Stimulated activated naive CD8-positive, alpha-beta T cell treated with anti-CD3 and anti-CD28 coated beads, Interleukin-15, amount 100 ng/mL, for 72 hours (primary cell): Measurements from ENCODE around the gene ACTN1.
"Not testable (repeated sequence)": the region's sequence is repeated elsewhere in the genome, so short reads cannot be mapped to it uniquely, and the experiment has no call there.

ENCODE experiments used
- ATAC-seq: fragments of 150-1000 bp; cut with Tn5 transposase; 2 replicates; pipeline ENCODE4 v1.10.0; 2021; ENCODE audit warnings: mild to moderate bottlenecking, moderate library complexity
- DNase-seq, 2 donors: peaks; one replicate each; pipeline ENCODE4 v3.0.0; 2021 to 2022
- H3K27ac Mint-ChIP-seq, 2 donors: one replicate each; pipeline ENCODE4 v1.8.0; 2022; ENCODE audit warnings: mild to moderate bottlenecking in 2 of 2, mixed read lengths in 2 of 2, moderate library complexity in 2 of 2
- H3K27me3 Mint-ChIP-seq: one replicate; pipeline ENCODE4 v1.8.0; 2022; ENCODE audit warnings: mixed read lengths
- H3K4me1 Mint-ChIP-seq: one replicate; pipeline ENCODE4 v1.8.0; 2022; ENCODE audit warnings: mild to moderate bottlenecking, mixed read lengths
- H3K4me3 Mint-ChIP-seq, 2 donors: one replicate each; pipeline ENCODE4 v1.8.0; 2022; ENCODE audit warnings: mild to moderate bottlenecking in 2 of 2, mixed read lengths in 2 of 2, moderate library complexity in 1 of 2
- H3K9me3 Mint-ChIP-seq, 2 donors: one replicate each; pipeline ENCODE4 v1.8.0; 2022; ENCODE audit warnings: mixed read lengths in 2 of 2

The ACTN1 gene

GRCh38 chr14:68977718-68978171, 1.4 kb downstream of the ACTN1 start:
- ATAC-seq (peak; percentile 69), DNase-seq (peak; percentile 64 to 88)
- peaks cover 9 to 23% of the 10 kb centered on the region in 2 donors for H3K9me3 Mint-ChIP-seq
- peaks cover 55% of the 10 kb centered on the region for H3K4me1 Mint-ChIP-seq
- H3K27me3 Mint-ChIP-seq = no peaks in the 10 kb centered on the region
- peak overlapping the region; percentile 84 to 97 for H3K4me3 Mint-ChIP-seq
- H3K27ac Mint-ChIP-seq = peak overlapping the region; percentile 86 to 91

GRCh38 chr14:68977180-68977717, 1.9 kb downstream of the ACTN1 start:
- Mint-ChIP-seq H3K4me3 (peak overlapping the region; percentile 84 to 97), H3K27me3 (no peaks in the 10 kb centered on the region), H3K9me3 (peaks cover 9 to 23% of the 10 kb centered on the region in 2 donors), H3K4me1 (peaks cover 60% of the 10 kb centered on the region), H3K27ac (peak overlapping the region; percentile 56 to 79)
- ATAC-seq (peak; percentile 55), DNase-seq (peak; percentile 44 to 72)

- Mint-ChIP-seq H3K4me3 (peak overlapping the region; percentile 84 to 97), H3K27ac (peak overlapping the region; percentile 79 to 81)
Observed at GRCh38 chr14:68976160-68977067, 2.7 kb downstream of the ACTN1 start.

GRCh38 chr14:68975667-68976066, 3.4 kb downstream of the ACTN1 start:
- Mint-ChIP-seq H3K27me3 (no peaks in the 10 kb centered on the region), H3K27ac (no peak overlapping the region), H3K4me1 (peaks cover 66% of the 10 kb centered on the region), H3K4me3 (peak overlapping the region; percentile 84 to 97), H3K9me3 (peaks cover 9 to 23% of the 10 kb centered on the region in 2 donors)
- no peak for DNase-seq
- no peak for ATAC-seq

More at GRCh38 chr14:68976160-68977067, 2.7 kb downstream of the ACTN1 start:
- Mint-ChIP-seq H3K27me3 (no peaks in the 10 kb centered on the region), H3K4me1 (peaks cover 63% of the 10 kb centered on the region), H3K9me3 (peaks cover 9 to 23% of the 10 kb centered on the region in 2 donors)
- DNase-seq (no peak), ATAC-seq (no peak)

GRCh38 chr14:68974759-68975347, 4.2 kb downstream of the ACTN1 start:
- ATAC-seq (no peak), DNase-seq (no peak)
- Mint-ChIP-seq H3K4me1 (peaks cover 66% of the 10 kb centered on the region), H3K9me3 (peaks cover 9 to 23% of the 10 kb centered on the region in 2 donors), H3K4me3 (peak overlapping the region in 1 of 2 donors; percentile 19), H3K27me3 (no peaks in the 10 kb centered on the region), H3K27ac (peak overlapping the region; percentile 5 to 82)

GRCh38 chr14:68973639-68974038, 5.5 kb downstream of the ACTN1 start:
- DNase-seq (no peak), ATAC-seq (no peak)
- Mint-ChIP-seq H3K27ac (no peak overlapping the region), H3K9me3 (peaks cover 9 to 23% of the 10 kb centered on the region in 2 donors), H3K4me3 (no peak overlapping the region), H3K4me1 (peaks cover 77% of the 10 kb centered on the region), H3K27me3 (no peaks in the 10 kb centered on the region)

GRCh38 chr14:68973219-68973565, 5.9 kb downstream of the ACTN1 start:
- not testable (repeated sequence) for ATAC-seq, DNase-seq, H3K27ac Mint-ChIP-seq, H3K27me3 Mint-ChIP-seq, H3K4me3 Mint-ChIP-seq
- peaks cover 9 to 23% of the 10 kb centered on the region in 2 donors for H3K9me3 Mint-ChIP-seq
- peaks cover 81% of the 10 kb centered on the region for H3K4me1 Mint-ChIP-seq

- Mint-ChIP-seq H3K4me1 (peaks cover 87% of the 10 kb centered on the region), H3K27ac (no peak overlapping the region), H3K9me3 (peaks cover 9 to 23% of the 10 kb centered on the region in 2 donors), H3K4me3 (no peak overlapping the region), H3K27me3 (no peaks in the 10 kb centered on the region)
- no peak for ATAC-seq
- DNase-seq = no peak
Observed at GRCh38 chr14:68972507-68973218, 6.4 kb downstream of the ACTN1 start.

- Mint-ChIP-seq H3K9me3 (peaks cover 9 to 23% of the 10 kb centered on the region in 2 donors), H3K4me1 (peaks cover 88% of the 10 kb centered on the region), H3K4me3 (peak overlapping the region; percentile 55 to 70), H3K27ac (peak overlapping the region; percentile 78 to 93), H3K27me3 (no peaks in the 10 kb centered on the region)
- no peak for DNase-seq
- ATAC-seq = no peak
Observed at GRCh38 chr14:68971411-68972035, 7.6 kb downstream of the ACTN1 start.

GRCh38 chr14:68970736-68971135, 8.4 kb downstream of the ACTN1 start:
- Mint-ChIP-seq H3K4me3 (peak overlapping the region; percentile 70 to 80), H3K4me1 (peaks cover 88% of the 10 kb centered on the region), H3K27ac (peak overlapping the region; percentile 6 to 86), H3K9me3 (peaks cover 9 to 23% of the 10 kb centered on the region in 2 donors), H3K27me3 (no peaks in the 10 kb centered on the region)
- DNase-seq (no peak), ATAC-seq (no peak)

GRCh38 chr14:68970038-68970612, 9.0 kb downstream of the ACTN1 start:
- H3K4me3 Mint-ChIP-seq = peak overlapping the region; percentile 70 to 80

GRCh38 chr14:68969278-68970033, 9.6 kb downstream of the ACTN1 start:
- ATAC-seq (no peak), DNase-seq (no peak)
- H3K4me1 Mint-ChIP-seq = peaks cover 88% of the 10 kb centered on the region
- H3K27ac Mint-ChIP-seq = peak overlapping the region; percentile 81 to 96
- peak overlapping the region; percentile 70 to 80 for H3K4me3 Mint-ChIP-seq
- H3K9me3 Mint-ChIP-seq = peaks cover 6 to 17% of the 10 kb centered on the region in 2 donors
- no peaks in the 10 kb centered on the region for H3K27me3 Mint-ChIP-seq

More at GRCh38 chr14:68970038-68970612, 9.0 kb downstream of the ACTN1 start:
- Mint-ChIP-seq H3K27me3 (no peaks in the 10 kb centered on the region), H3K4me1 (peaks cover 88% of the 10 kb centered on the region), H3K27ac (peak overlapping the region; percentile 81 to 96), H3K9me3 (peaks cover 9 to 23% of the 10 kb centered on the region in 2 donors)
- DNase-seq (no peak), ATAC-seq (peak; percentile 47)

GRCh38 chr14:68968721-68969120, 10.4 kb downstream of the ACTN1 start:
- DNase-seq = no peak
- no peaks in the 10 kb centered on the region for H3K27me3 Mint-ChIP-seq
- peaks cover 4 to 10% of the 10 kb centered on the region in 2 donors for H3K9me3 Mint-ChIP-seq
- no peak for ATAC-seq
- peak overlapping the region; percentile 70 to 80 for H3K4me3 Mint-ChIP-seq
- H3K27ac Mint-ChIP-seq = peak overlapping the region in 1 of 2 donors; percentile 89
- peaks cover 93% of the 10 kb centered on the region for H3K4me1 Mint-ChIP-seq

GRCh38 chr14:68968051-68968450, 11.1 kb downstream of the ACTN1 start:
- H3K27ac Mint-ChIP-seq = peak overlapping the region; percentile 63 to 78
- peaks cover 99% of the 10 kb centered on the region for H3K4me1 Mint-ChIP-seq
- H3K27me3 Mint-ChIP-seq = no peaks in the 10 kb centered on the region
- H3K9me3 Mint-ChIP-seq = peaks cover 0 to 3% of the 10 kb centered on the region in 2 donors
- DNase-seq = peak; percentile 50 to 56
- H3K4me3 Mint-ChIP-seq = peak overlapping the region; percentile 65 to 80
- ATAC-seq = peak; percentile 82
